Gastroesophageal sphincter (tissue), 4 donors: Measurements from ENCODE around the gene TMTC1. TPM values are rescaled to one million over a fixed set of nuclear protein-coding genes. Genes with fewer than 3 reads are reported as not detected.
A peak's percentile ranks its signal among the peaks of the same experiment; 100 is the strongest.

Experiments
- ATAC-seq: fragments of 150-250 bp; one replicate; pipeline ENCODE4 v1.9.1; 2016; ENCODE audit warnings: mild to moderate bottlenecking, moderate library complexity
- H3K27ac ChIP-seq, 4 donors: fragments of 200-600 bp; sonication (generic) in 3 of 4; 1 replicate in 3 of 4; 2 replicates in 1 of 4; pipeline ENCODE4 v1.5.1; 2016 to 2019
- H3K27me3 ChIP-seq: fragments of 200-600 bp; sonication (generic); one replicate; pipeline ENCODE4 v1.5.1; 2019
- H3K36me3 ChIP-seq, 2 donors: fragments of 200-600 bp; sonication (generic); one replicate each; pipeline ENCODE4 v1.5.1; 2019; ENCODE audit warnings: control low read depth in 1 of 2
- H3K4me1 ChIP-seq, 3 donors: fragments of 200-600 bp; sonication (generic); 1 replicate in 2 of 3; 2 replicates in 1 of 3; pipeline ENCODE4 v1.5.1; 2016 to 2019; ENCODE audit warnings: control low read depth in 2 of 3
- H3K4me3 ChIP-seq, 2 donors: fragments of 200-600 bp; sonication (generic); one replicate each; pipeline ENCODE4 v1.5.1; 2019; ENCODE audit warnings: mild to moderate bottlenecking in 1 of 2, moderate library complexity in 1 of 2
- H3K9me3 ChIP-seq, 3 donors: fragments of 200-600 bp; sonication (generic); one replicate each; pipeline ENCODE4 v1.5.1; 2017 to 2019; ENCODE audit warnings: control low read depth in 2 of 3
- CTCF ChIP-seq, 4 experiments: fragments of 200-600 bp in 2 of 4; fragments of 450-650 bp in 2 of 4; sonication (generic) in 1 of 4; IDR thresholded peaks; one replicate each; pipeline ENCODE4 v1.5.1; 2017 to 2019; ENCODE audit warnings: antibody characterized with exemption in 4 of 4, mild to moderate bottlenecking in 2 of 4, moderate library complexity in 2 of 4
- EP300 ChIP-seq: sonication (generic); formaldehyde crosslinking; IDR thresholded peaks from one replicate; pipeline ENCODE4 v1.6.1; 2017; ENCODE audit warnings: antibody characterized with exemption, mild to moderate bottlenecking
- POLR2A ChIP-seq, 2 donors: fragments of 450-650 bp; IDR thresholded peaks; one replicate each; pipeline ENCODE4 v1.6.1; 2017; ENCODE audit warnings: antibody characterized with exemption in 2 of 2, mild to moderate bottlenecking in 2 of 2, moderate library complexity in 1 of 2
- POLR2AphosphoS5 ChIP-seq: sonication (generic); formaldehyde crosslinking; IDR thresholded peaks from one replicate; pipeline ENCODE4 v1.6.1; 2017; ENCODE audit warnings: antibody characterized with exemption
- WGBS, 2 donors: methylation state at CpG; one replicate each; pipeline ENCODE4 v1.1.5; 2018; ENCODE audit warnings: low coverage in 1 of 2; 5-methylcytosine and 5-hydroxymethylcytosine counted together
- total RNA-seq, 4 donors: library from RNA; depleted of rRNA; stranded (reverse); fragments of >200 nt; gene quantifications; one replicate each; pipeline ENCODE4 v1.1.0, GENCODE V29; 2016

TMTC1 gene
- total RNA-seq, 4 donors from 2014 or later = 94.0 to 190 (median 117) TPM

- Histone ChIP-seq H3K4me3 (no peak overlapping the region), H3K36me3 (peaks cover 0 to 10% of the 10 kb centered on the region in 2 donors), H3K4me1 (peaks cover 18 to 100% (median 30%) of the 10 kb centered on the region in 3 donors), H3K9me3 (no peaks in the 10 kb centered on the region), H3K27ac (peak overlapping the region in 1 of 4 donors; percentile 66), H3K27me3 (no peaks in the 10 kb centered on the region)
- no peak for ATAC-seq
- WGBS, 2 donors = 81 to 90% methylated on average over 2 to 3 of the region's 3 CpGs
- TF ChIP-seq EP300 (no peak), CTCF (IDR thresholded peaks at IDR 0.05) (no peak), POLR2A (IDR thresholded peaks at IDR 0.05) (no peak), POLR2AphosphoS5 (no peak)
Observed at GRCh38 chr12:29732593-29732992, 51.1 kb downstream of the TMTC1 start.

- H3K27ac ChIP-seq = peak overlapping the region in 1 of 4 donors; percentile 66
- peaks cover 18 to 100% (median 32%) of the 10 kb centered on the region in 3 donors for H3K4me1 ChIP-seq
- H3K9me3 ChIP-seq = no peaks in the 10 kb centered on the region
- TF ChIP-seq POLR2AphosphoS5 (no peak), CTCF (IDR thresholded peaks at IDR 0.05) (no peak), EP300 (no peak), POLR2A (IDR thresholded peaks at IDR 0.05) (no peak)
- H3K27me3 ChIP-seq = no peaks in the 10 kb centered on the region
- H3K4me3 ChIP-seq = no peak overlapping the region
- ATAC-seq = no peak
- H3K36me3 ChIP-seq = peaks cover 0 to 10% of the 10 kb centered on the region in 2 donors
- WGBS, 2 donors = 89 to 100% methylated on average over 2 of the region's 2 CpGs
Observed at GRCh38 chr12:29732191-29732590, 51.6 kb downstream of the TMTC1 start.

- Histone ChIP-seq H3K27me3 (no peaks in the 10 kb centered on the region), H3K36me3 (peaks cover 0 to 10% of the 10 kb centered on the region in 2 donors), H3K4me1 (peaks cover 22 to 100% (median 38%) of the 10 kb centered on the region in 3 donors), H3K4me3 (no peak overlapping the region), H3K9me3 (no peaks in the 10 kb centered on the region), H3K27ac (peak overlapping the region in 1 of 4 donors; percentile 66)
- no peak for ATAC-seq
- 51 to 53% methylated on average over 2 of the region's 2 CpGs for WGBS, 2 donors
- TF ChIP-seq POLR2AphosphoS5 (no peak), CTCF (IDR thresholded peaks at IDR 0.05) (no peak), EP300 (no peak), POLR2A (IDR thresholded peaks at IDR 0.05) (no peak)
Observed at GRCh38 chr12:29731591-29731990, 52.2 kb downstream of the TMTC1 start.

- Histone ChIP-seq H3K27ac (peak overlapping the region in 1 of 4 donors; percentile 32), H3K9me3 (no peaks in the 10 kb centered on the region), H3K36me3 (peaks cover 0 to 8% of the 10 kb centered on the region in 2 donors), H3K27me3 (no peaks in the 10 kb centered on the region), H3K4me3 (no peak overlapping the region), H3K4me1 (peaks cover 30 to 100% (median 40%) of the 10 kb centered on the region in 3 donors)
- ATAC-seq = no peak
- no peak for TF ChIP-seq EP300
- TF ChIP-seq CTCF (IDR thresholded peaks at IDR 0.05) = no peak
- TF ChIP-seq POLR2AphosphoS5 = no peak
- no peak for TF ChIP-seq POLR2A (IDR thresholded peaks at IDR 0.05)
- WGBS, 2 donors = 91 to 97% methylated on average over 5 of the region's 5 CpGs
Observed at GRCh38 chr12:29730481-29730880, 53.3 kb downstream of the TMTC1 start.

GRCh38 chr12:29728030-29728429, 55.7 kb downstream of the TMTC1 start:
- Histone ChIP-seq H3K9me3 (no peaks in the 10 kb centered on the region), H3K4me3 (no peak overlapping the region), H3K36me3 (peaks cover 0 to 8% of the 10 kb centered on the region in 2 donors), H3K27ac (peak overlapping the region in 3 of 4 donors; percentile 66 to 80 (median 79)), H3K27me3 (no peaks in the 10 kb centered on the region), H3K4me1 (peaks cover 18 to 87% (median 34%) of the 10 kb centered on the region in 3 donors)
- WGBS, 2 donors = 53 to 56% methylated on average over 3 to 4 of the region's 7 CpGs
- ATAC-seq = peak; percentile 25
- TF ChIP-seq EP300 = no peak
- TF ChIP-seq CTCF (IDR thresholded peaks at IDR 0.05) = no peak
- TF ChIP-seq POLR2AphosphoS5 = peak; percentile 18
- TF ChIP-seq POLR2A (IDR thresholded peaks at IDR 0.05) = no peak
